NCI-H1105 treated with DMSO at 0.1 percent for 48 hours (cell line): ENCODE data around the gene ZFPL1.

Source experiments
- DNase-seq: peaks from one replicate; lab custom pipeline; 2025; lab: John Stamatoyannopoulos, UW

Gene ZFPL1

DNA sequence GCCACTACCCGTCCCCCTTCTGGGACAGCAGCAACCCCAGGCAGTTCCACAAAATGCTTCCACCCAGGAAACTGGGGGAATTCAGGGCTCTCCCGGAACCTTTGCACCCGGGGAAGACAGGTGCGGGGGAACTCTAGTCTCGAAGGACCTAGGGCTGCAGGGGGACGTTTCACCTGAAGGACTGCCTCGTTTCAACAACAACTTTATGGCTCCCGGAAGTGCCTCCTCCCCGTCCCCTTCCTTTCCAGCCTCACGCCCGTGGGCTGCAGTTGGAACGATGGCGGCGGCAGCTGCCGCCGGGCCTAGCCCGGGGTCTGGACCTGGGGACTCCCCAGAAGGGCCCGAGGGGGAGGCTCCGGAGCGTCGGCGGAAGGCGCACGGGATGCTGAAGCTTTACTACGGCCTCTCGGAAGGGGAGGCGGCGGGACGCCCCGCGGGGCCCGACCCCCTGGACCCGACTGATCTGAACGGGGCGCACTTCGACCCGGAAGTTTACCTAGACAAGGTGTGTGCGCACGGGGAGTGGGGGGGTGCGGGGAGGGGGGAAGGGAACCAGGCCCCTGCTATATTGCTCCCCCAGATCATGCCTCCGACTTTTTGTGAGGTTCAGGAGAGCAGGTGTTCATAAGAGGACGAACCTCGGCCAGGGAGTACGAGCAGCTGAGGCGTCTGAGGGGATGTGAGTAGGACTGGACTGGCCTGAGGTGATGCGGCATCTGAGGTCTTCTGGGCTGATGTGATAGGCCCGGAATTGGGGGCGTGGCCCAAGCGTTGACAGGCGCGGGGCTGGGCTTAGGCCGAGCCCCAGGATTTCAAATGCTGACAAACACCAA, 12.2 kb downstream of the ZFPL1 start, which contains the start of gene VPS51:
Gene VPS51, plus strand, starts transcription at position 241 of the 833 bp plus-strand sequence. Its CDS starts 37 bp downstream, at position 278.
- DNase-seq: peak; percentile 84

- no peak for DNase-seq
Measured at GRCh38 chr11:65096926-65097325, 12.9 kb downstream of the ZFPL1 start.

GRCh38 chr11:65100674-65101350, 16.8 kb downstream of the ZFPL1 start:
- DNase-seq: no peak

GRCh38 chr11:65102142-65103095, 18.4 kb downstream of the ZFPL1 start:
- no peak for DNase-seq

DNA sequence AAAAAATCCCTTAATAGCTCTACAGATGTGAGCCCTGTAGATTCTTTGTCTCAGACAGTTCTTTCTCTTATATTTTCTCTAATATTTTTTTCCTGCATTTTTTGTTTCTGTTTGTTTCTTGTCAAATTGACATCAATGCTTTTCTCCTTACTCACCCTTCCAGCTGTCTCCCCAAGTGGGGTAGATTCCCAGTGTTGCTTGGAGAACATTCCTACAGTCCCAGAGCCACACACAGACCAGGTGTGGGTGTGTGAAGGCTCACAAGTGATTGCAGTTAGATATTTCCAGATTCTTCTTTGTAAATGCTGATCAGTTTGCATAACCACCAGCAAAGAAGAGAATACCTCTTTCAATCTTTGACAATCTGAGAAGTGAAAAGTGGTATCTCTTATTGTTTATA, 19.5 kb downstream of the ZFPL1 start:
- no peak for DNase-seq

GRCh38 chr11:65104628-65105027, 20.6 kb downstream of the ZFPL1 start:
- no peak for DNase-seq

DNA sequence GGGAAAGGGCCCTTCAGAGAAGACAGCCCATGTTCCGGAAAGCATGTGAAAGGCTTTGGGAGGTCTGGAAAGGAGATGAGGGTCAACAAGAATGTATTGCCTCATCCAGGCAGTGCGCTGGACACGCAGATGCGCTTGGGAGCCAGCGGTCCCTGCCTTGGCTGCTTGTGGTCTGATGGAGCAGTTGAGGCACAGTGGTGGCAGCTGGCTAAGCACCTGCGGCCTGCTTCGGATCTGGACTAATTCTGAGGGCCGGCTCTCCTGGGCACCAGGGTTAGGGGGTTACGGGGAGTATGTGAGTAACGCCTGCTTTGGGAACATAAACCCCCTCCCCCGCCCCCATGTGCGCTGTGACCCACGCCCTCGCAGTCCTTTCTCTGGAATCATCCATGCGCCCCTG, 23.1 kb downstream of the ZFPL1 start:
- DNase-seq: no peak

DNA sequence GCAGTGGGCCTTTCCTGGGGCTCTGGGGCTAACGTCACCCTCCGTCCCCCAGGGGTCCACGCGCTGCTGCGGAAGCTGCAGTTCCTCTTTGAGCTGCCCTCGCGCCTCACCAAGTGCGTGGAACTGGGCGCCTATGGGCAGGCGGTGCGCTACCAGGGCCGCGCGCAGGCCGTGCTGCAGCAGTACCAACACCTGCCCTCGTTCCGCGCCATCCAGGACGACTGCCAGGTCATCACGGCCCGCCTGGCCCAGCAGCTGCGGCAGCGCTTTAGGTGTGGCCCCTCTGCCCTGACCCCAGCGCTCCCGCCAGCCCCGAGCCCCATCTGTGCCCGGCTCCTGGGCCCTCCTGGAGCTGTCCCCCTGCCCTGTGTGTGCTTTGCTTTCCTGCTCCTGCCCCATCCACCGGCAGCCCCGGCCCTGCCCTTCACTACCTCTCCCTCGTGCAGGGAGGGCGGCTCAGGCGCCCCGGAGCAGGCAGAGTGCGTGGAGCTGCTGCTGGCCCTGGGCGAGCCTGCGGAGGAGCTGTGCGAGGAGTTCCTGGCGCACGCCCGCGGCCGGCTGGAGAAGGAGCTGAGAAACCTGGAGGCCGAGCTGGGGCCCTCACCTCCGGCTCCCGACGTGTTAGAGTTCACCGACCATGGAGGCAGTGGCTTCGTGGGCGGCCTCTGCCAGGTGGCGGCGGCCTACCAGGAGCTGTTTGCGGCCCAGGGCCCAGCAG, 23.9 kb downstream of the ZFPL1 start:
- no peak for DNase-seq

GRCh38 chr11:65108469-65109123, 24.6 kb downstream of the ZFPL1 start:
- DNase-seq: no peak

- DNase-seq: no peak
Measured at GRCh38 chr11:65109231-65110198, 25.5 kb downstream of the ZFPL1 start.

GRCh38 chr11:65110354-65110861, 26.4 kb downstream of the ZFPL1 start:
- peak; percentile 72 for DNase-seq

DNA sequence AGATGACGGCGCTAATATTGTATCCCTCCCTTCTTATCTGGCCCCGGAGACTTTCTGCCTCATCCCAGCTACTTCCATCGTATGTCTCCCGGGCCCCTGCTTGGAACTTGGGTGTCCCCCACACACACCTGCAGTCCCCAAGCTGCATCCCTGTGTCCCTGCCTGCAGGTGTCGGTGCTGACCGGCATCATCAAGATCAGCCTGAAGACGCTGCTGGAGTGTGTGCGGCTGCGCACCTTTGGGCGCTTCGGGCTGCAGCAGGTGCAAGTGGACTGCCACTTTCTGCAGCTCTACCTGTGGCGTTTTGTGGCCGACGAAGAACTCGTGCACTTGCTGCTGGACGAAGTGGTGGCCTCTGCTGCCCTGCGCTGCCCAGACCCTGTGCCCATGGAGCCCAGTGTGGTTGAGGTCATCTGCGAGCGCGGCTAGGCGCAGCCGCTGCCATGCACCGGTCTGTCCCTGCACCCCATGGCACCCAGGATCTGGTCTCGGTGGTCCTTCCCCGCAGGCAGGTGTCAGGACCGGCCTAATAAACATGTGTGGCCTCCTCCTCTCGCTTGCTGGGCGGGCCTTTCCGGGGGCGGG, 27.2 kb downstream of the ZFPL1 start:
- no peak for DNase-seq

DNA sequence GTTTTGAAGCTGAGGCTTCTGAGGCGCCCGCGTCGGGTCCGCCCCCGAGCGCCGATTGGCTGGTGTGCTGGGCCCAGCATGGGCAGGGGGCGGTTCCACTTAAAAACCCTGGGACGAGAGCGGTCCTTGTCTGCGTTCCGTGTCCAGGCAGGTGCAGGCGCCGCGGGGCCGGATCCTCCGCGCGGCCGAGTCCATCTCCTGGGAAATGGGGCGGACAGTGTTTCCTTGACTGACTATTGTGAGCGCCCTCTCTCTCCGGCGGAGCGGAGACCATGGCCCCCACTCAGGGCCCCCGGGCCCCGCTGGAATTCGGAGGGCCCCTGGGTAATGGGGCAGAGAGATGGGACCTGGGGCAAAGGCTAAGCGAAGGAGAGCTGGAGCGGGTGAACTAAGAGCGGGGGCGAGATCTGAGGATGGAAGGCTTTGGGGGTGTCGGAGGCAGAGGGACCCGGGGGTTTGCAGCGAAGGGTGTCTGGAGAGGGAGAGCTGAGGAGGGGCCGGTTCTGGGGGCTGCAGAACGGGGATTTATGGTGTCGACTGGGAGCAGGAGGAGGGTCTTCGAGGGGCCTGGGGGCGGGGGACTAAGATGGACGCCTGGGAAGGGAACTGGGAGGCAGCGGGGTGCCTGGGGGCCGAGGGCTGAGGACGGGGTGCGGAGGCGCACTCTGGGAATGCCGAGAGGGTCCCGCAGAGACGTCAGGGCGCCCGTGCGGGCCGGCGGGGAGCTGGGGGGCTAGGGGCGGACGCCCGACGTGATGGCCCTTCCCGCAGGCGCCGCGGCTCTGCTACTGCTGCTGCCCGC, 27.9 kb downstream of the ZFPL1 start, which contains the start of gene TM7SF2:
Gene TM7SF2, plus strand, starts transcription at position 129 of the 802 bp plus-strand sequence. Its CDS starts 144 bp downstream, at position 273.
- DNase-seq: peak; percentile 94

- DNase-seq: peak; percentile 38
Measured at GRCh38 chr11:65112546-65113360, 28.7 kb downstream of the ZFPL1 start.

DNA sequence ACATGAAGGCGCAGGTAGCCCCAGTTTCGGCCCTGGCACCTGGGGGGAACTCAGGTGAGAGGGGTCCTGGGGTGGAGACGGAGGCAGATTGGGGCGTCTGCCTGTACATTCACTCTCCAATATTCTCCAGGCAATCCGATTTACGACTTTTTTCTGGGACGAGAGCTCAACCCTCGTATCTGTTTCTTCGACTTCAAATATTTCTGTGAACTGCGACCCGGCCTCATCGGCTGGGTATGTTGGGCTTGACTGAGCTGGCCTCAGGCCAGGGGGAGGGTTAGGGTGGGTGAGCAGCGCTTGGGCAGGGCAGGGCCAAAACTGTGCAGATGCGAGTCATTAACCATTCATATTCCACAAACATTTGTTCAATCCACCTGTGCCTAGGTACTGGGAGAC, 29.3 kb downstream of the ZFPL1 start:
- peak; percentile 41 for DNase-seq

- DNase-seq: no peak
Measured at GRCh38 chr11:65113839-65114238, 29.8 kb downstream of the ZFPL1 start.

- DNase-seq: no peak
Measured at GRCh38 chr11:65114538-65115171, 30.6 kb downstream of the ZFPL1 start.
